Uterus (tissue), 2 donors: ENCODE data around the gene PC.

Experiments
- CTCF ChIP-seq, 4 experiments: fragments of 200-600 bp in 2 of 4; fragments of 450-650 bp in 2 of 4; sonication (generic) in 2 of 4; IDR thresholded peaks; one replicate each; pipeline ENCODE4 v1.5.1; 2016 to 2019; ENCODE audit warnings: antibody characterized with exemption in 4 of 4, mild to moderate bottlenecking in 2 of 4, moderate library complexity in 1 of 4
- POLR2A ChIP-seq, 2 donors: fragments of 450-650 bp; IDR thresholded peaks; one replicate each; pipeline ENCODE4 v1.6.1; 2016; ENCODE audit warnings: antibody characterized with exemption in 2 of 2, mild to moderate bottlenecking in 1 of 2, moderate library complexity in 1 of 2

- TF ChIP-seq CTCF (IDR thresholded peaks at IDR 0.05) (no peak), POLR2A (IDR thresholded peaks at IDR 0.05) (no peak)
These were observed 6.3 kb downstream of the PC start for GRCh38 chr11:66951927-66952337.
